B cell (primary cell): ENCODE measurements around the gene WTIP. TPM values are rescaled to one million over a fixed set of nuclear protein-coding genes. Genes with fewer than 3 reads are reported as not detected.

Experiments used
- ATAC-seq: fragments of 200-7000 bp; cut with Tn5 transposase; one replicate; pipeline ENCODE4 v1.10.0; 2021; ENCODE audit warnings: low read depth, mild to moderate bottlenecking, moderate number of reproducible peaks, moderate library complexity
- CTCF ChIA-PET: fragments of 350-600 bp; sonication (Branson Sonifier 250); formaldehyde crosslinking; loops from one replicate; lab custom pipeline; 2021; ENCODE audit warnings: antibody characterized with exemption, inconsistent platforms; lab: Charles Lee
- POLR2A ChIA-PET: fragments of 350-600 bp; sonication (Branson Sonifier 250); formaldehyde crosslinking; loops from one replicate; lab custom pipeline; 2021; ENCODE audit warnings: antibody characterized with exemption; lab: Charles Lee
- DNase-seq: peaks from one replicate; pipeline ENCODE4 v3.0.0; 2013
- H2AFZ ChIP-seq: 2 replicates; pipeline ENCODE4 v1.6.1; 2012; ENCODE audit warnings: mild to moderate bottlenecking, low read depth, low read length; ENCODE audit not compliant: insufficient read depth, poor library complexity, severe bottlenecking
- H3K27ac ChIP-seq, 2 donors: 1 replicate in 1 of 2; 2 replicates in 1 of 2; pipeline ENCODE4 v1.5.1; 2012 to 2013; ENCODE audit warnings: low read length in 2 of 2, mild to moderate bottlenecking in 2 of 2, moderate library complexity in 1 of 2
- H3K27me3 ChIP-seq, 4 experiments: fragments of 200-600 bp in 1 of 4; sonication (generic) in 1 of 4; replicated peaks in 1 of 4; 1 replicate in 2 of 4; 2 replicates in 2 of 4; pipeline versions ENCODE4 v1.6.1 to v1.7.0; 2013 to 2016; ENCODE audit warnings: low read length in 3 of 4, mild to moderate bottlenecking in 2 of 4, mixed read lengths in 1 of 4, moderate library complexity in 1 of 4; ENCODE audit not compliant: insufficient read depth in 4 of 4, control insufficient read depth in 3 of 4; ENCODE audit errors: control extremely low read depth in 1 of 4
- H3K36me3 ChIP-seq, 2 experiments: replicated peaks in 1 of 2; 1 replicate in 1 of 2; 2 replicates in 1 of 2; pipeline versions ENCODE4 v1.6.1 to v1.7.1; 2013; ENCODE audit warnings: low read length in 1 of 2; ENCODE audit not compliant: insufficient read depth in 2 of 2, control insufficient read depth in 1 of 2; ENCODE audit errors: control extremely low read depth in 1 of 2, extremely low read depth in 1 of 2
- H3K4me1 ChIP-seq, 2 donors: fragments of 200-600 bp in 1 of 2; sonication (generic) in 1 of 2; 1 replicate in 1 of 2; 2 replicates in 1 of 2; pipeline versions ENCODE4 v1.5.1 to v1.6.1; 2013 to 2017; ENCODE audit warnings: low read length in 2 of 2; ENCODE audit not compliant: control insufficient read depth in 2 of 2, insufficient read depth in 2 of 2
- H3K4me2 ChIP-seq: replicated peaks from 2 replicates; pipeline ENCODE3; 2012; ENCODE audit warnings: mild to moderate bottlenecking, low read depth, low read length; ENCODE audit not compliant: poor library complexity, severe bottlenecking
- H3K4me3 ChIP-seq, 5 experiments: fragments of 200-600 bp in 1 of 5; sonication (generic) in 1 of 5; 1 replicate in 3 of 5; 2 replicates in 2 of 5; pipeline versions ENCODE4 v1.5.1 to v1.7.0; 2011 to 2016; ENCODE audit warnings: low read length in 4 of 5, mild to moderate bottlenecking in 4 of 5, low read depth in 2 of 5, control low read depth in 1 of 5, moderate library complexity in 1 of 5; ENCODE audit not compliant: insufficient read depth in 1 of 5; ENCODE audit errors: control extremely low read depth in 1 of 5, extremely low read depth in 1 of 5
- H3K79me2 ChIP-seq: fragments of 200-600 bp; sonication (generic); one replicate; pipeline ENCODE4 v1.6.0; 2016; ENCODE audit warnings: low read length; ENCODE audit not compliant: control insufficient read depth, insufficient read depth
- H3K9ac ChIP-seq: fragments of 200-600 bp; sonication (generic); 2 replicates; pipeline ENCODE4 v1.6.1; 2017; ENCODE audit warnings: mild to moderate bottlenecking, low read length, moderate library complexity
- H3K9me3 ChIP-seq, 3 donors: one replicate each; pipeline versions ENCODE4 v1.6.1 to v1.7.1; 2013; ENCODE audit warnings: low read length in 2 of 3; ENCODE audit not compliant: control insufficient read depth in 2 of 3, insufficient read depth in 1 of 3; ENCODE audit errors: control extremely low read depth in 1 of 3
- H4K20me1 ChIP-seq: 2 replicates; pipeline ENCODE4 v1.6.0; 2012; ENCODE audit warnings: mild to moderate bottlenecking, low read length; ENCODE audit not compliant: insufficient read depth, control insufficient read depth, poor library complexity, severe bottlenecking
- H3K27ac Mint-ChIP-seq: one replicate; pipeline ENCODE4 v1.8.0; 2021; ENCODE audit warnings: mixed read lengths
- H3K27me3 Mint-ChIP-seq: one replicate; pipeline ENCODE4 v1.8.0; 2021; ENCODE audit warnings: mixed read lengths
- H3K4me1 Mint-ChIP-seq: one replicate; pipeline ENCODE4 v1.8.0; 2021; ENCODE audit warnings: mixed read lengths
- H3K4me3 Mint-ChIP-seq: one replicate; pipeline ENCODE4 v1.8.0; 2021; ENCODE audit warnings: mixed read lengths
- H3K9me3 Mint-ChIP-seq: one replicate; pipeline ENCODE4 v1.8.0; 2022; ENCODE audit warnings: mixed read lengths; ENCODE audit not compliant: insufficient read depth
- EZH2 ChIP-seq: IDR thresholded peaks from 2 replicates; pipeline ENCODE4 v1.6.1; 2012; ENCODE audit warnings: borderline replicate concordance, low read depth, mild to moderate bottlenecking, moderate library complexity, low read length; ENCODE audit not compliant: insufficient read depth, poor library complexity, severe bottlenecking
- WGBS: methylation state at CpG from one replicate; pipeline ENCODE4 v1.1.5; 2013; ENCODE audit warnings: missing lambda C conversion rate; ENCODE audit not compliant: insufficient coverage; 5-methylcytosine and 5-hydroxymethylcytosine counted together
- intact Hi-C: fragments of 100-400 bp; cut with micrococcal nuclease; formaldehyde crosslinking; loops from one replicate; pipeline ENCODE4 v1.10.0; 2022
- polyA plus RNA-seq: library from polyadenylated mRNA; depleted of rRNA; stranded (reverse); fragments of >200 nt; gene quantifications from 2 replicates; pipeline ENCODE4 v1.2.3, GENCODE V29; 2012
- total RNA-seq, 2 donors: library from RNA; stranded (reverse); fragments of 120-200 nt in 1 of 2; gene quantifications; 1 replicate in 1 of 2; 2 replicates in 1 of 2; pipeline versions ENCODE4 v1.2.3 to v1.2.4, GENCODE V29; 2013 to 2022
- TF ChIP-seq, protein P1 (sequence below): fragments of 200-600 bp; IDR thresholded peaks from one replicate; pipeline ENCODE4 v1.8.0; 2022; ENCODE audit warnings: antibody characterized with exemption, mild to moderate bottlenecking

Gene WTIP
- total and polyA plus RNA-seq, 2 donors (not counting 1 experiment from before 2014, with no cell fraction given), result 0.18 to 0.30 TPM

DNA sequence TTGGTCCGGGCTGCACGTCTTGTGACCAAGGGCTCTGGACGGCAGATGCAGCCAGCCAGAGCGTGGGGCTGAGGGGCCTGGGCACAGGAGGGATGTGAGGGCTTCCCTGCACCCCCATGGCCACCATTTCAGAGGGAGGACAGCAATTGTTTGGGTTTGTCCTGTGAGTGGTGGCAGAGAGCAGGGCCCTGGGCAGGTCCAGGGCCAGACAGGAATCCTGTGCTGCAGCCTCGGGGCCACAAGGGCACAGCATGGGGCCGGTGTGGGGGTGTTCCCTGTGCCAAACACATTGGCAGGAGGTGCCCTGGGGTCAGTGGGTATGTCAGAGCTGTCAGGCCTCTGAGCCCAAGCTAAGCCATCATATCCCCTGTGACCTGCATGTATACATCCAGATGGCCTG lies 32.2 kb downstream of the WTIP start:
- peaks cover 0 to 19% (median 2%) of the 10 kb centered on the region in 3 donors for H3K9me3 ChIP-seq
- H3K9ac ChIP-seq, result no peak overlapping the region
- no peaks in the 10 kb centered on the region for H3K27me3 ChIP-seq
- H3K4me3 ChIP-seq, result no peak overlapping the region
- no peak for ATAC-seq
- H2AFZ ChIP-seq, result no peak overlapping the region
- intact Hi-C loops, result no loop called here
- no peak for DNase-seq
- no peaks in the 10 kb centered on the region for H3K4me1 Mint-ChIP-seq
- H3K27me3 Mint-ChIP-seq, result peaks cover 3% of the 10 kb centered on the region
- CTCF ChIA-PET, result no interaction called here
- no peaks in the 10 kb centered on the region for H3K4me1 ChIP-seq
- no peak overlapping the region for H3K27ac ChIP-seq
- no peaks in the 10 kb centered on the region for H4K20me1 ChIP-seq
- no peaks in the 10 kb centered on the region for H3K36me3 ChIP-seq
- POLR2A ChIA-PET, result no interaction called here
- WGBS, result 82% methylated on average over 4 of the region's 6 CpGs
- H3K4me2 ChIP-seq, result no peak overlapping the region
- no peak overlapping the region for H3K4me3 Mint-ChIP-seq
- peaks cover 3% of the 10 kb centered on the region for H3K9me3 Mint-ChIP-seq
- no peak for TF ChIP-seq EZH2
- H3K27ac Mint-ChIP-seq, result no peak overlapping the region
- no peaks in the 10 kb centered on the region for H3K79me2 ChIP-seq

DNA sequence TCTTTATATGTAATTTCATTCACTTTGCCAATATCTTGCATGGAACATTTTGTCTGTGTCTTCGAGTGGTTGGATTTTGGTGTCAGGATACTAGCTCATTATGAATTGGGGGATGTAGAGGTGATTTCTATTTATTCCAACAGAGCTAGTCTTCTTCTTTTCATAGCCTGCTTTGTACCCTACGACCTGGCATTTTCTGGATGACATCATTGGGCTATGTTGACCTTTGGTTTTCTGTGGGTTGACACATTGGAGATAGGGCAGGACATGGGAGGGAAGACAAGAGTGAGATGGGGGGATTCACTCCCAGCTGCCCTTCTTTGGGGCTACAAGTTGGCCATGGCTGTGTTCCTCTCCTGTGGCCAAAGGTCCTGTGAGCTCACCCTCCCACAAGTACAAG lies 38.0 kb downstream of the WTIP start:
- Mint-ChIP-seq H3K9me3 (peaks cover 4% of the 10 kb centered on the region), H3K27ac (no peak overlapping the region), H3K27me3 (peaks cover 29% of the 10 kb centered on the region), H3K4me3 (no peak overlapping the region), H3K4me1 (no peaks in the 10 kb centered on the region)
- no peaks in the 10 kb centered on the region for H3K9me3 ChIP-seq
- no peak overlapping the region for H3K27ac ChIP-seq
- peaks cover 0 to 2% (median 1%) of the 10 kb centered on the region in 4 experiments for H3K27me3 ChIP-seq
- H2AFZ ChIP-seq, result no peak overlapping the region
- no peak overlapping the region for H3K4me2 ChIP-seq
- H3K4me1 ChIP-seq, result no peaks in the 10 kb centered on the region
- ATAC-seq (no peak), DNase-seq (no peak)
- TF ChIP-seq, protein P1, sequence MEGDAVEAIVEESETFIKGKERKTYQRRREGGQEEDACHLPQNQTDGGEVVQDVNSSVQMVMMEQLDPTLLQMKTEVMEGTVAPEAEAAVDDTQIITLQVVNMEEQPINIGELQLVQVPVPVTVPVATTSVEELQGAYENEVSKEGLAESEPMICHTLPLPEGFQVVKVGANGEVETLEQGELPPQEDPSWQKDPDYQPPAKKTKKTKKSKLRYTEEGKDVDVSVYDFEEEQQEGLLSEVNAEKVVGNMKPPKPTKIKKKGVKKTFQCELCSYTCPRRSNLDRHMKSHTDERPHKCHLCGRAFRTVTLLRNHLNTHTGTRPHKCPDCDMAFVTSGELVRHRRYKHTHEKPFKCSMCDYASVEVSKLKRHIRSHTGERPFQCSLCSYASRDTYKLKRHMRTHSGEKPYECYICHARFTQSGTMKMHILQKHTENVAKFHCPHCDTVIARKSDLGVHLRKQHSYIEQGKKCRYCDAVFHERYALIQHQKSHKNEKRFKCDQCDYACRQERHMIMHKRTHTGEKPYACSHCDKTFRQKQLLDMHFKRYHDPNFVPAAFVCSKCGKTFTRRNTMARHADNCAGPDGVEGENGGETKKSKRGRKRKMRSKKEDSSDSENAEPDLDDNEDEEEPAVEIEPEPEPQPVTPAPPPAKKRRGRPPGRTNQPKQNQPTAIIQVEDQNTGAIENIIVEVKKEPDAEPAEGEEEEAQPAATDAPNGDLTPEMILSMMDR, result no peak
- no peak for TF ChIP-seq EZH2
- no peaks in the 10 kb centered on the region for H3K36me3 ChIP-seq
- intact Hi-C loops, result no loop called here
- no peak overlapping the region for H3K9ac ChIP-seq
- CTCF ChIA-PET, result interaction anchor here (0.5 kb wide), 1 partner anchor 676 kb away, joined by 4 read pairs; no protein-coding TSS in a partner anchor
- no peaks in the 10 kb centered on the region for H3K79me2 ChIP-seq
- WGBS, result no CpG with 5 or more reads among the region's 2 CpGs
- no peak overlapping the region for H3K4me3 ChIP-seq
- H4K20me1 ChIP-seq, result no peaks in the 10 kb centered on the region
- POLR2A ChIA-PET, result no interaction called here
